Calu3 (cell line): ENCODE results near the gene EBPL. TPM values are rescaled to one million over a fixed set of nuclear protein-coding genes. Genes with fewer than 3 reads are reported as not detected.
A peak's percentile ranks its signal among the peaks of the same experiment; 100 is the strongest.

Experiments used
- BruUV-seq: library from RNA; stranded (reverse); fragments of 400-500 nt; replicated peaks from 2 replicates; lab custom pipeline; 2021; lab: Mats Ljungman, UMichigan
- CTCF ChIA-PET: fragments of 300-600 bp; sonication (Branson Sonifier 250); formaldehyde crosslinking; loops from one replicate; lab custom pipeline; 2022; ENCODE audit warnings: antibody characterized with exemption; lab: Charles Lee
- DNase-seq: peaks from one replicate; pipeline ENCODE4 v3.0.0; 2022
- H3K27ac Mint-ChIP-seq: one replicate; pipeline ENCODE4 v1.8.0; 2022; ENCODE audit warnings: mixed read lengths; ENCODE audit not compliant: unreplicated experiment
- H3K27me3 Mint-ChIP-seq: one replicate; pipeline ENCODE4 v1.8.0; 2022; ENCODE audit warnings: mixed read lengths; ENCODE audit not compliant: unreplicated experiment
- H3K36me3 Mint-ChIP-seq: one replicate; pipeline ENCODE4 v1.8.0; 2022; ENCODE audit warnings: mild to moderate bottlenecking, moderate library complexity, mixed read lengths; ENCODE audit not compliant: insufficient read depth, unreplicated experiment
- H3K4me1 Mint-ChIP-seq: one replicate; pipeline ENCODE4 v1.8.0; 2022; ENCODE audit warnings: mild to moderate bottlenecking, low read depth, mixed read lengths; ENCODE audit not compliant: unreplicated experiment
- H3K4me3 Mint-ChIP-seq: one replicate; pipeline ENCODE4 v1.8.0; 2022; ENCODE audit warnings: mild to moderate bottlenecking, low read depth, moderate library complexity, mixed read lengths; ENCODE audit not compliant: unreplicated experiment
- H3K9me3 Mint-ChIP-seq: one replicate; pipeline ENCODE4 v1.8.0; 2022; ENCODE audit warnings: low read depth, mixed read lengths; ENCODE audit not compliant: unreplicated experiment
- CTCF ChIP-seq: fragments of 200-600 bp; IDR thresholded peaks from one replicate; pipeline ENCODE4 v1.8.0; 2022; ENCODE audit warnings: antibody characterized with exemption; ENCODE audit not compliant: unreplicated experiment
- intact Hi-C: fragments of 100-400 bp; cut with micrococcal nuclease; formaldehyde crosslinking; loops from one replicate; pipeline ENCODE4 v1.10.0; 2022; ENCODE audit not compliant: unreplicated experiment
- total RNA-seq: library from RNA; stranded (reverse); gene quantifications from 2 replicates; pipeline ENCODE4 v1.2.3, GENCODE V29; 2022

The EBPL gene
- total RNA-seq, 1 experiment from 2014 or later, result 43.9 TPM

- DNase-seq, result no peak
- BruUV-seq, result no TSS peak
- Mint-ChIP-seq H3K27ac (peak overlapping the region; percentile 27), H3K27me3 (no peaks in the 10 kb centered on the region), H3K4me1 (no peaks in the 10 kb centered on the region), H3K9me3 (no peaks in the 10 kb centered on the region), H3K4me3 (no peak overlapping the region), H3K36me3 (peaks cover 25% of the 10 kb centered on the region)
- intact Hi-C loops, result no loop called here
- TF ChIP-seq CTCF, result no peak
- CTCF ChIA-PET, result no interaction called here
Observed at GRCh38 chr13:49693191-49693733, 2.0 kb upstream of the EBPL start.

GRCh38 chr13:49690133-49690994 lies 922 bp downstream of the EBPL start:
- peak overlapping the region; percentile 39 for H3K27ac Mint-ChIP-seq
- TF ChIP-seq CTCF, result no peak
- no peaks in the 10 kb centered on the region for H3K4me1 Mint-ChIP-seq
- BruUV-seq, result TSS peak; percentile 42
- CTCF ChIA-PET, result interaction anchor here (0.6 to 0.8 kb wide), 2 partner anchors 217 to 246 kb away, joined by 3 to 8 read pairs; partner anchors contain the start of gene SPRYD7
- peak overlapping the region; percentile 79 for H3K4me3 Mint-ChIP-seq
- H3K27me3 Mint-ChIP-seq, result no peaks in the 10 kb centered on the region
- H3K36me3 Mint-ChIP-seq, result peaks cover 30% of the 10 kb centered on the region
- peak; percentile 41 for DNase-seq
- no peaks in the 10 kb centered on the region for H3K9me3 Mint-ChIP-seq
- intact Hi-C loops, result loop anchor here (2.0 kb wide), 1 partner anchor 102 kb away; the partner anchor contains the start of gene KPNA3

- intact Hi-C loops, result no loop called here
- H3K27ac Mint-ChIP-seq, result no peak overlapping the region
- no peaks in the 10 kb centered on the region for H3K4me1 Mint-ChIP-seq
- peaks cover 5% of the 10 kb centered on the region for H3K36me3 Mint-ChIP-seq
- no peak for TF ChIP-seq CTCF
- DNase-seq, result no peak
- CTCF ChIA-PET, result no interaction called here
- no peaks in the 10 kb centered on the region for H3K27me3 Mint-ChIP-seq
- no peaks in the 10 kb centered on the region for H3K9me3 Mint-ChIP-seq
- H3K4me3 Mint-ChIP-seq, result no peak overlapping the region
- BruUV-seq, result no TSS peak
Observed at GRCh38 chr13:49683489-49683888, 7.8 kb downstream of the EBPL start.

GRCh38 chr13:49681842-49682435 lies 9.3 kb downstream of the EBPL start:
- H3K36me3 Mint-ChIP-seq, result peaks cover 5% of the 10 kb centered on the region

More at GRCh38 chr13:49681842-49682435, 9.3 kb downstream of the EBPL start:
- intact Hi-C loops, result no loop called here
- no peak for DNase-seq
- no peak overlapping the region for H3K4me3 Mint-ChIP-seq
- no peak overlapping the region for H3K27ac Mint-ChIP-seq
- no peaks in the 10 kb centered on the region for H3K27me3 Mint-ChIP-seq
- TF ChIP-seq CTCF, result no peak
- no TSS peak for BruUV-seq
- no peaks in the 10 kb centered on the region for H3K4me1 Mint-ChIP-seq
- H3K9me3 Mint-ChIP-seq, result no peaks in the 10 kb centered on the region
- CTCF ChIA-PET, result no interaction called here
